AG10803 (cell line): ENCODE data around the gene NEXMIF.

Experiments used
- DNase-seq: peaks from one replicate; pipeline ENCODE4 v3.0.0; 2010; ENCODE audit warnings: low read depth
- H3K4me3 ChIP-seq: 2 replicates; pipeline ENCODE4 v1.5.1; 2011; ENCODE audit warnings: mild to moderate bottlenecking, low read length, control low read depth
- TF ChIP-seq, protein P1 (sequence below): conservative IDR thresholded peaks from 2 replicates; pipeline ENCODE4 v1.5.1; 2011; ENCODE audit warnings: mild to moderate bottlenecking, low read length, control low read depth, inconsistent platforms

NEXMIF gene

DNA sequence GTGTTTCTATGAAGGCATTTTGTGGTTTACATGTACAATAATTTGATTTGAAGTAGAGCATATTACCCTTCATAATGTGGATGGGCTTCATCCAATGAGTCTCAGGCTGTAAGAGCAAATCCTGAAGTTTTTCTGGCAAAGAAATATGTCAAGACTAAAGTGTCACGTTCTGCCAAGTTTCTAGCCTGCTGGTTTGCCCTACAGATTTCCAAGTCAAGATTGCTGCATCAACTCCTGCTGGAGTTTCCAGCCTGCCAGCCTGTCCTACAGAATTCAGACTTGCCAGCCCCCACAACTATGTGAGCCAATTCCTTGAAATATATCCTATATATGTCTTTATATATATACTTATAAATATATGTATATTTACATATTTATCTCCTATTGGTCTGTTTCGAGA, 240.8 kb downstream of the NEXMIF start:
- no peak for DNase-seq
- no peak overlapping the region for H3K4me3 ChIP-seq
- TF ChIP-seq, protein P1, sequence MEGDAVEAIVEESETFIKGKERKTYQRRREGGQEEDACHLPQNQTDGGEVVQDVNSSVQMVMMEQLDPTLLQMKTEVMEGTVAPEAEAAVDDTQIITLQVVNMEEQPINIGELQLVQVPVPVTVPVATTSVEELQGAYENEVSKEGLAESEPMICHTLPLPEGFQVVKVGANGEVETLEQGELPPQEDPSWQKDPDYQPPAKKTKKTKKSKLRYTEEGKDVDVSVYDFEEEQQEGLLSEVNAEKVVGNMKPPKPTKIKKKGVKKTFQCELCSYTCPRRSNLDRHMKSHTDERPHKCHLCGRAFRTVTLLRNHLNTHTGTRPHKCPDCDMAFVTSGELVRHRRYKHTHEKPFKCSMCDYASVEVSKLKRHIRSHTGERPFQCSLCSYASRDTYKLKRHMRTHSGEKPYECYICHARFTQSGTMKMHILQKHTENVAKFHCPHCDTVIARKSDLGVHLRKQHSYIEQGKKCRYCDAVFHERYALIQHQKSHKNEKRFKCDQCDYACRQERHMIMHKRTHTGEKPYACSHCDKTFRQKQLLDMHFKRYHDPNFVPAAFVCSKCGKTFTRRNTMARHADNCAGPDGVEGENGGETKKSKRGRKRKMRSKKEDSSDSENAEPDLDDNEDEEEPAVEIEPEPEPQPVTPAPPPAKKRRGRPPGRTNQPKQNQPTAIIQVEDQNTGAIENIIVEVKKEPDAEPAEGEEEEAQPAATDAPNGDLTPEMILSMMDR = no peak
